Measurements from ENCODE around the gene NFIX. TPM values are rescaled to one million over a fixed set of nuclear protein-coding genes. Genes with fewer than 3 reads are reported as not detected.
A peak's percentile ranks its signal among the peaks of the same experiment; 100 is the strongest.

NFIX gene
- total and polyA plus RNA-seq, 2 of the 13 experiments (the other 11 are each of a cell fraction or from before 2014, with no cell fraction given): 3.4 to 5.4 TPM

DNA sequence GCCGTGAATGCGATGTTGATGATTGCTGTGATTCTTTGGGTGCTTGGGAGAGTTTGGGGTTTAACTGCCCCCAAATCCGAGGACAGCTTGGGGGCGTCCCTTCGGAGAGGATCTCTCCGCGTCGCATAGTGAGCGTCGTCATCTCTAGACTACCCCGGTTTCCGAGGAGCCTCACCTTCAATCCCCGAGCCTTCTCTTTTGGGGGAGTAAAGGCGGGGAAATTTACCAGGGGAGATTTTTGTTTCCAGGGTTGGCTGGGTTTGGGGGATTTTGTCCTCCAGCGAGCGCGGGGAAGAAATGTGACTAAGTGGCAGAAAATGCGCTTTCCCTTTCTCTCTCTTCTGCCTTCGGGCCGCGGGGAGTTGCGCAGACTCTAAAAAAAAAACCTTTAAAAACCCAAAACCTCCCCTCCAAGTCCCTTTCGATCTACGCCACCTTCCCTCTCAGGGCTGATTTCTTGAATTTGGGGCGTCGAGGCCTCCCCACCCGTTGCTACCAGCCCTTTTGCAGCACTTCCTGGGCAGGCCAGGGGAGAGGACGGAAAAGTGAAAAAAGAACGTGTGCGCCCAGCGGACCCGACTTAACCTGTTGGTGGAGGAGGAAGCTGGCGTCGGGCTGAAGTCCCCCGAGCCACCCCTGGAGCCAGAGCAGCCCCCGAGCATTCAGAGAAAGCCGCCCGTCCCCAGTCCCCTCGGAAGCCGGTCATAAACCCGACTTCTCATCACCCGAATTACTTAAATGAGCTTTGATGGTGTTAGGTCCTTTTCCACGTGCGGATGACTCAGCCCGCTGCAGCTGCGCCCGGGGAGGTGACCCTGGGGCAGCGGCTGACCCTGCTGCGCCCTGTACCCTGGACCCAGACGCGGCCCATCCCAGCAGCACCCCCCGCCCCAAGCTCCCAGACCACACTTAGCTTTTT is 17.7 kb downstream of the NFIX start (continued):
- no peak for TF ChIP-seq ZNF512 (CRISPR knock-in tag; IDR thresholded peaks at IDR 0.05)
- no peak for TF ChIP-seq ZNF546 (CRISPR knock-in tag; conservative IDR thresholded peaks at IDR 0.05)
- TF ChIP-seq ESRRA (CRISPR knock-in tag; IDR thresholded peaks at IDR 0.05; ENCODE audit: low read depth): peak; percentile 97
- TF ChIP-seq, protein P1, sequence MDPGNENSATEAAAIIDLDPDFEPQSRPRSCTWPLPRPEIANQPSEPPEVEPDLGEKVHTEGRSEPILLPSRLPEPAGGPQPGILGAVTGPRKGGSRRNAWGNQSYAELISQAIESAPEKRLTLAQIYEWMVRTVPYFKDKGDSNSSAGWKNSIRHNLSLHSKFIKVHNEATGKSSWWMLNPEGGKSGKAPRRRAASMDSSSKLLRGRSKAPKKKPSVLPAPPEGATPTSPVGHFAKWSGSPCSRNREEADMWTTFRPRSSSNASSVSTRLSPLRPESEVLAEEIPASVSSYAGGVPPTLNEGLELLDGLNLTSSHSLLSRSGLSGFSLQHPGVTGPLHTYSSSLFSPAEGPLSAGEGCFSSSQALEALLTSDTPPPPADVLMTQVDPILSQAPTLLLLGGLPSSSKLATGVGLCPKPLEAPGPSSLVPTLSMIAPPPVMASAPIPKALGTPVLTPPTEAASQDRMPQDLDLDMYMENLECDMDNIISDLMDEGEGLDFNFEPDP (CRISPR knock-in tag; conservative IDR thresholded peaks at IDR 0.05): no peak
- TF ChIP-seq, protein P2, sequence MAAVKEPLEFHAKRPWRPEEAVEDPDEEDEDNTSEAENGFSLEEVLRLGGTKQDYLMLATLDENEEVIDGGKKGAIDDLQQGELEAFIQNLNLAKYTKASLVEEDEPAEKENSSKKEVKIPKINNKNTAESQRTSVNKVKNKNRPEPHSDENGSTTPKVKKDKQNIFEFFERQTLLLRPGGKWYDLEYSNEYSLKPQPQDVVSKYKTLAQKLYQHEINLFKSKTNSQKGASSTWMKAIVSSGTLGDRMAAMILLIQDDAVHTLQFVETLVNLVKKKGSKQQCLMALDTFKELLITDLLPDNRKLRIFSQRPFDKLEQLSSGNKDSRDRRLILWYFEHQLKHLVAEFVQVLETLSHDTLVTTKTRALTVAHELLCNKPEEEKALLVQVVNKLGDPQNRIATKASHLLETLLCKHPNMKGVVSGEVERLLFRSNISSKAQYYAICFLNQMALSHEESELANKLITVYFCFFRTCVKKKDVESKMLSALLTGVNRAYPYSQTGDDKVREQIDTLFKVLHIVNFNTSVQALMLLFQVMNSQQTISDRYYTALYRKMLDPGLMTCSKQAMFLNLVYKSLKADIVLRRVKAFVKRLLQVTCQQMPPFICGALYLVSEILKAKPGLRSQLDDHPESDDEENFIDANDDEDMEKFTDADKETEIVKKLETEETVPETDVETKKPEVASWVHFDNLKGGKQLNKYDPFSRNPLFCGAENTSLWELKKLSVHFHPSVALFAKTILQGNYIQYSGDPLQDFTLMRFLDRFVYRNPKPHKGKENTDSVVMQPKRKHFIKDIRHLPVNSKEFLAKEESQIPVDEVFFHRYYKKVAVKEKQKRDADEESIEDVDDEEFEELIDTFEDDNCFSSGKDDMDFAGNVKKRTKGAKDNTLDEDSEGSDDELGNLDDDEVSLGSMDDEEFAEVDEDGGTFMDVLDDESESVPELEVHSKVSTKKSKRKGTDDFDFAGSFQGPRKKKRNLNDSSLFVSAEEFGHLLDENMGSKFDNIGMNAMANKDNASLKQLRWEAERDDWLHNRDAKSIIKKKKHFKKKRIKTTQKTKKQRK (IDR thresholded peaks at IDR 0.05; ENCODE audit: low read length): no peak
- no peak for TF ChIP-seq FIP1L1 (IDR thresholded peaks at IDR 0.05; ENCODE audit: borderline replicate concordance, insufficient read depth, low read depth, low read length)
- no peak for TF ChIP-seq ZNF83 (CRISPR knock-in tag; IDR thresholded peaks at IDR 0.05; ENCODE audit: borderline replicate concordance)
- TF ChIP-seq IKZF4 (CRISPR knock-in tag; IDR thresholded peaks at IDR 0.05; ENCODE audit: borderline replicate concordance, low read depth, not compliant biosample characterization): no peak
- TF ChIP-seq ZNF484 (CRISPR knock-in tag; IDR thresholded peaks at IDR 0.05; ENCODE audit: borderline replicate concordance, low read depth): no peak
- no peak for TF ChIP-seq RORA (CRISPR knock-in tag; IDR thresholded peaks at IDR 0.05)
- TF ChIP-seq SUZ12 (IDR thresholded peaks at IDR 0.05; ENCODE audit: low read depth, low read length): no peak
- TF ChIP-seq, protein P3, sequence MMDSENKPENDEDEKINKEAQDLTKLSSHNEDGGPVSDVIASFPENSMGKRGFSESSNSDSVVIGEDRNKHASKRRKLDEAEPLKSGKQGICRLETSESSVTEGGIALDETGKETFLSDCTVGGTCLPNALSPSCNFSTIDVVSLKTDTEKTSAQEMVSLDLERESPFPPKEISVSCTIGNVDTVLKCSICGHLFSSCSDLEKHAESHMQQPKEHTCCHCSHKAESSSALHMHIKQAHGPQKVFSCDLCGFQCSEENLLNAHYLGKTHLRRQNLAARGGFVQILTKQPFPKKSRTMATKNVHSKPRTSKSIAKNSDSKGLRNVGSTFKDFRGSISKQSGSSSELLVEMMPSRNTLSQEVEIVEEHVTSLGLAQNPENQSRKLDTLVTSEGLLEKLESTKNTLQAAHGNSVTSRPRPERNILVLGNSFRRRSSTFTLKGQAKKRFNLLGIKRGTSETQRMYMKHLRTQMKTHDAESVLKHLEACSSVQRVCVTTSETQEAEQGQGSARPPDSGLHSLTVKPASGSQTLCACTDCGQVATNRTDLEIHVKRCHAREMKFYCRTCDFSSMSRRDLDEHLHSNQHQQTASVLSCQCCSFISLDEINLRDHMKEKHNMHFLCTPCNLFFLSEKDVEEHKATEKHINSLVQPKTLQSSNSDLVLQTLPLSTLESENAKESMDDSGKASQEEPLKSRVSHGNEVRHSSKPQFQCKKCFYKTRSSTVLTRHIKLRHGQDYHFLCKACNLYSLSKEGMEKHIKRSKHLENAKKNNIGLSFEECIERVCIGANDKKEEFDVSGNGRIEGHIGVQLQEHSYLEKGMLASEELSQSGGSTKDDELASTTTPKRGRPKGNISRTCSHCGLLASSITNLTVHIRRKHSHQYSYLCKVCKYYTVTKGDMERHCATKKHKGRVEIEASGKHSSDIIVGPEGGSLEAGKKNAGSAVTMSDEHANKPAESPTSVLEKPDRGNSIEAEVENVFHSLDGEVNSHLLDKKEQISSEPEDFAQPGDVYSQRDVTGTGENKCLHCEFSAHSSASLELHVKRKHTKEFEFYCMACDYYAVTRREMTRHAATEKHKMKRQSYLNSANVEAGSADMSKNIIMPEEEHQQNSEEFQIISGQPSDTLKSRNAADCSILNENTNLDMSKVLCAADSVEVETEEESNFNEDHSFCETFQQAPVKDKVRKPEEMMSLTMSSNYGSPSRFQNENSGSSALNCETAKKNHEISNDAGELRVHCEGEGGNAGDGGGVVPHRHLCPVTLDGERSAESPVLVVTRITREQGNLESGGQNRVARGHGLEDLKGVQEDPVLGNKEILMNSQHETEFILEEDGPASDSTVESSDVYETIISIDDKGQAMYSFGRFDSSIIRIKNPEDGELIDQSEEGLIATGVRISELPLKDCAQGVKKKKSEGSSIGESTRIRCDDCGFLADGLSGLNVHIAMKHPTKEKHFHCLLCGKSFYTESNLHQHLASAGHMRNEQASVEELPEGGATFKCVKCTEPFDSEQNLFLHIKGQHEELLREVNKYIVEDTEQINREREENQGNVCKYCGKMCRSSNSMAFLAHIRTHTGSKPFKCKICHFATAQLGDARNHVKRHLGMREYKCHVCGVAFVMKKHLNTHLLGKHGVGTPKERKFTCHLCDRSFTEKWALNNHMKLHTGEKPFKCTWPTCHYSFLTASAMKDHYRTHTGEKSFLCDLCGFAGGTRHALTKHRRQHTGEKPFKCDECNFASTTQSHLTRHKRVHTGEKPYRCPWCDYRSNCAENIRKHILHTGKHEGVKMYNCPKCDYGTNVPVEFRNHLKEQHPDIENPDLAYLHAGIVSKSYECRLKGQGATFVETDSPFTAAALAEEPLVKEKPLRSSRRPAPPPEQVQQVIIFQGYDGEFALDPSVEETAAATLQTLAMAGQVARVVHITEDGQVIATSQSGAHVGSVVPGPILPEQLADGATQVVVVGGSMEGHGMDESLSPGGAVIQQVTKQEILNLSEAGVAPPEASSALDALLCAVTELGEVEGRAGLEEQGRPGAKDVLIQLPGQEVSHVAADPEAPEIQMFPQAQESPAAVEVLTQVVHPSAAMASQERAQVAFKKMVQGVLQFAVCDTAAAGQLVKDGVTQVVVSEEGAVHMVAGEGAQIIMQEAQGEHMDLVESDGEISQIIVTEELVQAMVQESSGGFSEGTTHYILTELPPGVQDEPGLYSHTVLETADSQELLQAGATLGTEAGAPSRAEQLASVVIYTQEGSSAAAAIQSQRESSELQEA (CRISPR knock-in tag; IDR thresholded peaks at IDR 0.05; ENCODE audit: not compliant biosample characterization): no peak
